ENCODE data around the gene MRPS6.
A peak's percentile ranks its signal among the peaks of the same experiment; 100 is the strongest.

Gene MRPS6

GRCh38 chr21:34075760-34076660 is 2.6 kb downstream of the MRPS6 start:
- Histone ChIP-seq H3K36me3 (replicated peaks) (peaks cover 3% of the 10 kb centered on the region), H3K4me3 (peak overlapping the region; percentile 56; the same call in 1 of the 2 replicates), H3K27me3 (ENCODE audit: low read depth) (no peaks in the 10 kb centered on the region), H3K4me1 (peaks cover 24% of the 10 kb centered on the region), H3K9me3 (no peaks in the 10 kb centered on the region)
- in situ Hi-C loops (cut with MboI; ENCODE audit: low sequenced_read_pairs): no loop called here
- no peak for DNase-seq (ENCODE audit: low spot score in 2 of 2)

GRCh38 chr21:34076835-34077234 is 3.5 kb downstream of the MRPS6 start:
- DNase-seq (ENCODE audit: low spot score in 2 of 2): no peak
- H3K27me3 ChIP-seq (ENCODE audit: low read depth): no peaks in the 10 kb centered on the region
- in situ Hi-C loops (cut with MboI; ENCODE audit: low sequenced_read_pairs): no loop called here
- no peaks in the 10 kb centered on the region for H3K9me3 ChIP-seq
- peaks cover 6% of the 10 kb centered on the region for H3K36me3 ChIP-seq (replicated peaks)
- peaks cover 24% of the 10 kb centered on the region for H3K4me1 ChIP-seq
- no peak overlapping the region for H3K4me3 ChIP-seq

GRCh38 chr21:34077888-34078287 is 4.5 kb downstream of the MRPS6 start:
- in situ Hi-C loops (cut with MboI; ENCODE audit: low sequenced_read_pairs): no loop called here
- H3K27me3 ChIP-seq (ENCODE audit: low read depth): no peaks in the 10 kb centered on the region
- no peak for DNase-seq (ENCODE audit: low spot score in 2 of 2)
- no peak overlapping the region for H3K4me3 ChIP-seq
- no peaks in the 10 kb centered on the region for H3K9me3 ChIP-seq
- peaks cover 21% of the 10 kb centered on the region for H3K4me1 ChIP-seq
- peaks cover 6% of the 10 kb centered on the region for H3K36me3 ChIP-seq (replicated peaks)

GRCh38 chr21:34078915-34079314 is 5.5 kb downstream of the MRPS6 start:
- in situ Hi-C loops (cut with MboI; ENCODE audit: low sequenced_read_pairs): no loop called here
- peaks cover 19% of the 10 kb centered on the region for H3K4me1 ChIP-seq
- H3K4me3 ChIP-seq: no peak overlapping the region
- DNase-seq (ENCODE audit: low spot score in 2 of 2): no peak
- peaks cover 6% of the 10 kb centered on the region for H3K36me3 ChIP-seq (replicated peaks)
- no peaks in the 10 kb centered on the region for H3K9me3 ChIP-seq
- H3K27me3 ChIP-seq (ENCODE audit: low read depth): no peaks in the 10 kb centered on the region

GRCh38 chr21:34080710-34081109 is 7.3 kb downstream of the MRPS6 start:
- no peaks in the 10 kb centered on the region for H3K9me3 ChIP-seq
- no peaks in the 10 kb centered on the region for H3K27me3 ChIP-seq (ENCODE audit: low read depth)
- H3K4me1 ChIP-seq: peaks cover 8% of the 10 kb centered on the region
- in situ Hi-C loops (cut with MboI; ENCODE audit: low sequenced_read_pairs): no loop called here
- H3K36me3 ChIP-seq (replicated peaks): peaks cover 9% of the 10 kb centered on the region
- no peak for DNase-seq (ENCODE audit: low spot score in 2 of 2)
- no peak overlapping the region for H3K4me3 ChIP-seq

GRCh38 chr21:34082769-34083168 is 9.4 kb downstream of the MRPS6 start:
- H3K4me1 ChIP-seq: no peaks in the 10 kb centered on the region; the same call in 1 of the 2 replicates
- H3K36me3 ChIP-seq (replicated peaks): peaks cover 9% of the 10 kb centered on the region
- H3K4me3 ChIP-seq: no peak overlapping the region
- no peaks in the 10 kb centered on the region for H3K27me3 ChIP-seq (ENCODE audit: low read depth)
- in situ Hi-C loops (cut with MboI; ENCODE audit: low sequenced_read_pairs): no loop called here
- DNase-seq (ENCODE audit: low spot score in 2 of 2): no peak
- no peaks in the 10 kb centered on the region for H3K9me3 ChIP-seq

GRCh38 chr21:34083357-34083756 is 10.0 kb downstream of the MRPS6 start:
- Histone ChIP-seq H3K4me3 (no peak overlapping the region), H3K27me3 (ENCODE audit: low read depth) (no peaks in the 10 kb centered on the region), H3K4me1 (no peaks in the 10 kb centered on the region), H3K9me3 (no peaks in the 10 kb centered on the region), H3K36me3 (replicated peaks) (peaks cover 9% of the 10 kb centered on the region)
- in situ Hi-C loops (cut with MboI; ENCODE audit: low sequenced_read_pairs): no loop called here
- no peak for DNase-seq (ENCODE audit: low spot score in 2 of 2)

- peaks cover 7% of the 10 kb centered on the region; the same call in 1 of the 2 replicates for H3K36me3 ChIP-seq (replicated peaks)
- no peak overlapping the region for H3K4me3 ChIP-seq
- H3K27me3 ChIP-seq (ENCODE audit: low read depth): no peaks in the 10 kb centered on the region
- DNase-seq (ENCODE audit: low spot score in 2 of 2): no peak
- H3K4me1 ChIP-seq: no peaks in the 10 kb centered on the region
- in situ Hi-C loops (cut with MboI; ENCODE audit: low sequenced_read_pairs): no loop called here
- H3K9me3 ChIP-seq: no peaks in the 10 kb centered on the region
These were observed 11.8 kb downstream of the MRPS6 start for GRCh38 chr21:34085129-34085528.

GRCh38 chr21:34086887-34087306 is 13.5 kb downstream of the MRPS6 start:
- in situ Hi-C loops (cut with MboI; ENCODE audit: low sequenced_read_pairs): no loop called here
- Histone ChIP-seq H3K36me3 (replicated peaks) (peaks cover 4% of the 10 kb centered on the region; the same call in 1 of the 2 replicates), H3K4me3 (no peak overlapping the region), H3K9me3 (no peaks in the 10 kb centered on the region), H3K27me3 (ENCODE audit: low read depth) (no peaks in the 10 kb centered on the region), H3K4me1 (no peaks in the 10 kb centered on the region; the same call in 1 of the 2 replicates)
- DNase-seq (ENCODE audit: low spot score in 2 of 2): no peak

- H3K27me3 ChIP-seq (ENCODE audit: low read depth): no peaks in the 10 kb centered on the region
- DNase-seq (ENCODE audit: low spot score in 2 of 2): no peak
- H3K4me1 ChIP-seq: peaks cover 8% of the 10 kb centered on the region
- no peak overlapping the region for H3K4me3 ChIP-seq
- in situ Hi-C loops (cut with MboI; ENCODE audit: low sequenced_read_pairs): no loop called here
- peaks cover 8% of the 10 kb centered on the region for H3K36me3 ChIP-seq (replicated peaks)
- H3K9me3 ChIP-seq: no peaks in the 10 kb centered on the region
These were observed 15.4 kb downstream of the MRPS6 start for GRCh38 chr21:34088752-34089151.

- no peak for DNase-seq (ENCODE audit: low spot score in 2 of 2)
- in situ Hi-C loops (cut with MboI; ENCODE audit: low sequenced_read_pairs): no loop called here
- H3K36me3 ChIP-seq (replicated peaks): peaks cover 23% of the 10 kb centered on the region
- H3K27me3 ChIP-seq (ENCODE audit: low read depth): no peaks in the 10 kb centered on the region
- H3K9me3 ChIP-seq: no peaks in the 10 kb centered on the region
- H3K4me3 ChIP-seq: no peak overlapping the region
- H3K4me1 ChIP-seq: peaks cover 8% of the 10 kb centered on the region
These were observed 17.7 kb downstream of the MRPS6 start for GRCh38 chr21:34091032-34091431.

- H3K27me3 ChIP-seq (ENCODE audit: low read depth): no peaks in the 10 kb centered on the region
- peaks cover 8% of the 10 kb centered on the region for H3K4me1 ChIP-seq
- no peaks in the 10 kb centered on the region for H3K9me3 ChIP-seq
- no peak for DNase-seq (ENCODE audit: low spot score in 2 of 2)
- H3K4me3 ChIP-seq: no peak overlapping the region
- in situ Hi-C loops (cut with MboI; ENCODE audit: low sequenced_read_pairs): no loop called here
- peaks cover 24% of the 10 kb centered on the region for H3K36me3 ChIP-seq (replicated peaks)
These were observed 18.2 kb downstream of the MRPS6 start for GRCh38 chr21:34091607-34092006.

- in situ Hi-C loops (cut with MboI; ENCODE audit: low sequenced_read_pairs): no loop called here
- Histone ChIP-seq H3K4me1 (peaks cover 12% of the 10 kb centered on the region), H3K36me3 (replicated peaks) (peaks cover 24% of the 10 kb centered on the region), H3K9me3 (no peaks in the 10 kb centered on the region), H3K4me3 (no peak overlapping the region), H3K27me3 (ENCODE audit: low read depth) (no peaks in the 10 kb centered on the region)
- DNase-seq (ENCODE audit: low spot score in 2 of 2): no peak
These were observed 19.0 kb downstream of the MRPS6 start for GRCh38 chr21:34092262-34092921.

- H3K4me1 ChIP-seq: peaks cover 16% of the 10 kb centered on the region
- in situ Hi-C loops (cut with MboI; ENCODE audit: low sequenced_read_pairs): no loop called here
- no peak for DNase-seq (ENCODE audit: low spot score in 2 of 2)
- no peaks in the 10 kb centered on the region for H3K9me3 ChIP-seq
- H3K4me3 ChIP-seq: no peak overlapping the region
- no peaks in the 10 kb centered on the region for H3K27me3 ChIP-seq (ENCODE audit: low read depth)
- peaks cover 27% of the 10 kb centered on the region for H3K36me3 ChIP-seq (replicated peaks)
These were observed 19.7 kb downstream of the MRPS6 start for GRCh38 chr21:34093083-34093482.
